GM21381 (cell line): ENCODE measurements around the gene MPV17L.
"Not testable (repeated sequence)": the region's sequence is repeated elsewhere in the genome, so short reads cannot be mapped to it uniquely, and the experiment has no call there.

ENCODE experiments used
- ATAC-seq: cut with Tn5 transposase; IDR thresholded peaks from one replicate; pipeline ENCODE4 v1.9.1; 2021; ENCODE audit warnings: mild to moderate bottlenecking, moderate library complexity; ENCODE audit not compliant: unreplicated experiment

Gene MPV17L

DNA sequence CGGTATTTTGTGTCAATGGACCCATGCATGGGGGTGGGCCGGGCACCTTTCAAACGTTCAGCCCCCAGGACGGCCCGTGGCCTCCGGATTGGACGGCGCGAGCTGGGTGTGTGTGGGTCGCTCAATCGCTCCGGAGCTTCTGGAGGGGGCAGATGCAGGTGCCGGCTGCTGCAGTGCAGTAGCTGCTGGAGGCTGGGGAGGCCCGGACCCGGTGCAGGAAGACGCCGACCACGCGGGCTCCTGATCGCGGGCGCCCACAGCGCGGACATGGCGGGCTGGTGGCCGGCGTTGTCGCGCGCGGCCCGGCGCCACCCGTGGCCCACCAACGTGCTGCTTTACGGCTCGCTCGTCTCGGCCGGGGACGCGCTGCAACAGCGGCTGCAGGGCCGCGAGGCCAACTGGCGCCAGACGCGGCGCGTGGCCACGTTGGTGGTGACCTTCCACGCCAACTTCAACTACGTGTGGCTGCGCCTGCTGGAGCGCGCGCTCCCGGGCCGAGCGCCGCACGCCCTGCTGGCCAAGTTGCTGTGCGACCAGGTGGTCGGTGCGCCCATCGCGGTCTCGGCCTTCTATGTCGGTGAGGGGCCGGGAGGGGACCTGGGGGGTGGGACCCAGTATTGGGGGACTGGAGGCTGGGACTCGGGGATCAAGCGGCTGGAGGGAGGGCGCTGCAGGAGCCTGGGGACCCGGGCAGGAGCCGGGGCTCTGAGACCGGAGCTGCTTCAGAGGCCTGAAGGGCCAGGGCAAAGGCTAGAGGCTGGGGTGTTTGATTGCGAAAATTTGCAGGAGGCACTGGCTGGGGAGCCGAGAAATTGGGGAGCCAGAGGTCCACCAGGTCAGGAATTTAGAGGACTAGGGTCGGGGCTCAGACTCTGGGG, at the start of gene MPV17L:
MPV17L (plus strand) TSS at position 124 of the 878 bp plus-strand sequence; CDS start at position 268, 144 bp downstream.
- ATAC-seq, result not testable (repeated sequence)

DNA sequence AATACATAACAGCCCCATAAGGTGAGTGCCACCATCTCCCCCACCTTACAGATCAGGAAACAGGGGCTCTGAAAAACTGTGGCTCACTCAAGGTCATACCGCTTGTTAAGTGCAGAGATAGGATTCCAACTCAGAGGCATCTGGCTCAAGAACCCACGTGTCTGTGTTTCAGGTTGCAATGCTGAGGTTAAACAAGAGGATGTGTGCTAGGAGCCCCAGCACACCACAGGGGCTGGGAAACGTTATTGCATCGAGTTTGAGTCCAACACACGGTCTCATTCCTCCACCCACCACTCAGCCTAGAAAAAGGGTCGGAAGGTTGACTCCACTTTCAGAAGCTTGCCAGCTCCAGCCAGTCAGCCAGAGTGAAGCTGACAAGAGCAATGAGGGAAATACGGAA, 46.8 kb upstream of the MPV17L start:
- not testable (repeated sequence) for ATAC-seq

DNA sequence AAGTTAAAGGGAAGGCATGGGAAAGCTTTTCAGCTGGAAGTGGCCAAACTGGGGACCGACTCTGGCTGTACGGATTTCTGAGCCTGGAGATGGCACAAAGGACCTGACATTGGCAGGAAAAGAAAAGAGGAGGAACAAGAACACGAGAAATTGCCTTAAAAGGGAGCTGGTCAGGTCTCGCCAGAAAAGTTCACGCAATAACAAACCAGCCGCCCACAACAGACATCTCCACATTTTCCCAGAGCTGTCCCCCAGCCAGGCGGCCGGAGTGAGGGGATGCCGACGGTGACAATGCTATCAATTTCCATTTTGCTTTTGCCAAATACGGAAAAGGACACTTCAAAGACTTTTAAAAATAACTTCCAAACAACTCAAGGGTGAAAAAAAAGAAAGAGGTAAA, 44.3 kb upstream of the MPV17L start:
- not testable (repeated sequence) for ATAC-seq

DNA sequence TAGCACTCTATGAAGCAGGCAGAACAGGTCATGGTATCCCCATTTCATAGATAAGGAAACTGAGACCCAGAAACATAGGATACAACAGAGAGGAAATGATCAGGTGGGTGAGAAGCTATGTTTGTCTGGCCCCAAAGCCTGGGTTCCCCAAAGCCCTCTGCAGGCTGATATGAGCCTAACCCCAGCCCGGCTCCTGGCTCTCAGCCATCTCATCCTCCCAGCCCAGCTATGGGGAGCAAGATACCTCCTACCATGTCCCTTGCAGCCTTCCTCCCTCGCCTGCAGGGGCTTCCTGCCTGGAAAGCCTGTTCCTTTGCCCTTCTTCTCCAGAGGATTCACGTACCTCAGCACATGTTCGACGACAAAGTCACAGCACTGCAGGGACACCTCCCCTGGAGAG, 43.8 kb upstream of the MPV17L start:
- not testable (repeated sequence) for ATAC-seq

DNA sequence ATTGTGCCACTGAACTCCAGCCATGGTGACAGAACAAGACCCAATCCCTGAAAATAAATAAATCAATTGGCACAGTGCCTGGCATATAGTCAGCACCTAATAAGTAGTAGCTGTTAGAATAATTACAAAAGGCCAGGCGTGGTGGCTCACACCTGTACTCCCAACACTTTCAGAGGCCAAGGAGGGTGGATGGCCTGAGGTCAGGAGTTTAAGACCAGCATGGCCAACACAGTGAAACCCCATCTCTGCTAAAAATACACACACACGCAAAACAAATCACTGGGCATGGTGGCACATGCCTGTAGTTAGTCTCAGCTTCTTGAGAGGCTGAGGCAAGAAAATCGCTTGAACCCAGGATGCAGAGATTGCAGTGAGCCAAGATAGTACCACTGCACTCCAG, 42.7 kb upstream of the MPV17L start:
- not testable (repeated sequence) for ATAC-seq

DNA sequence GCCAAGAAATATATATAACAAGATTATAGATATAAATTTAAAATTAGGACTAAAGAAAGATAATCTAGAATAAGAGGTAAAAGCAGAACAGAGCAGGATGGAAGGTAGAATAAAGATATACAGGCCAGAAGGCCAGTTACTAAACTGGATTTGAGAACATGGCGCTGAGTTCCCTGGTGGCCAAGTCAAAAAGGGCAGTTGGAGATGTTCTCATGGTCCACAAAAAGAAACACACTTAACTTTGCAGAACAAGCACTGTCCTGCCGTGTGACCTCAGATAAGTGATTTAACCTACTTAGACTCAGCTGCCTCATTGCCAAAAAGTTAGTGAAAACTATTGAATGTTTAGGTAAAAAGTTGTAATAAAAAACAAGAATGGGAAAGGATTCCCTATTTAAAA, 40.7 kb upstream of the MPV17L start:
- not testable (repeated sequence) for ATAC-seq

DNA sequence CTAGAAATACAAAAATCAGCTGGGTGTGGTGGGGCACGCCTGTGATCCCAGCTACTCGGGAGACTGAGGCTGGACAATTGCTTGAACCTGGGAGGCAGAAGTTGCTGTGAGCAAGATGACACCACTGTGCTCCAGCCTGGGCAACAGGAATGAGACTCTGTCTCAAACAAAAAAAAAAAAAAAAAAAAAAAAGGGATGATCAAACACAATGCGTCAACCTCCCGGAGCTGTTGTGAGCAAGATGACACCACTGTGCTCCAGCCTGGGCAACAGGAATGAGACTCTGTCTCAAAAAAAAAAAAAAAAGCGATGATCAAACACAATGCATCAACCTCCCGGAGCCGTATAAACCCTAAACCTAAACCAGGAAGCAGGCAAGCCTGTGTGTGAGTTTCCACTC, 38.1 kb upstream of the MPV17L start:
- not testable (repeated sequence) for ATAC-seq

DNA sequence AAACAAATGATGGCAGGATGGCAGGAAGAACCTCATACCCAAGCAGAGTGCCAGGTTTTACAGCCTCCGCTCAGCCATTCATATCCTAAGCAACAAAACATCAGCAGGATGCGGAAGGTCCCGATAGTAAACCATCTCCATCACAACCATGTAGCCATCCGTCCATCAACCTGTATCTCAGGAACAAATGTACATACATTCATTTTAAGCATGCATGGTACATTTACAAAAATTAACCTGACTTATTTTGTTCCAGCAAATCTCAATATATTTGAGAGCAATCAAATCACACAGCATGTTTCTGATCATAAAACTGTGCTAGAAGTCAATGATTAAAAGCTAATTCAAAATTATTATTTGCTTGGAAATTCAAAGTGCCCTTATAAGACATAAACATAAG, 17.4 kb upstream of the MPV17L start, which contains the start of gene NPIPA5:
NPIPA5 (minus strand) TSS at position 101 of the 400 bp plus-strand sequence; CDS start at position 101, 0 bp downstream.
- ATAC-seq, result not testable (repeated sequence)

DNA sequence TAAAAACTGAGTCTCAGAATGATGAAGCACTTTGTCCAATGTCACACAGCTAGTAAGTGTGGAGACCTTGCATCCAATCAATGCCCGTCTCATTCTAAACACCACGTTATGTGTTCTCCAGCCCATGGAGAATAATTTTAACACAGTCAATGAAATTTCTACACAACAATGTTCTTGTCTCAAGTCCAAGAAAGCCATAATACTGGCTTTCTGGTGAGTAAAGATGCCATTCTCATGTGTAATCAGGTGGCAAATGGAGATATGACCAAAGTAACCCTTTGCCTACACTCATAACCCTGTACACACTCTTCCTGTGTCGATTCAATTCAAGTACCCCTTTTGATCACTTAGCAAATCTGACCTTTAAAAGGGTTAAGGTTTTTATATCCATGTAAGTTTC, 12.7 kb upstream of the MPV17L start:
- not testable (repeated sequence) for ATAC-seq

DNA sequence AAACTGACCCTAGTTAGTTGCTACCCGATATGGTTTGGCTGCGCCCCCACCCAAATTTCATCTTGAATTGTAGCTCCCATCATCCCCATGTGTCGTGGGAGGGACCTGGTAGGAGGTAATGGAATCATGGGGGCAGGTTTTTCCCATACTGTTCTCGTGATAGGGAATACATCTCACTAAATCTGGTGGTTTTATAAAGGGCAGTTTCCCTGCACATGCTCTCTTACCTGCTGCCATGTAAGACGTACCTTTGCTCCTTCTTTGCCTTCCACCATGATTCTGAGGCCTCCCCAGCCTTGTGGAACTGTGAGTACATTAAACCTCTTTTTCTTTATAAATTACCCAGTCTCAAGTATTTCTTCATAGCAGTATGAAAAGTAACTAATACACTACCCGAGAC, 7.5 kb upstream of the MPV17L start:
- not testable (repeated sequence) for ATAC-seq

DNA sequence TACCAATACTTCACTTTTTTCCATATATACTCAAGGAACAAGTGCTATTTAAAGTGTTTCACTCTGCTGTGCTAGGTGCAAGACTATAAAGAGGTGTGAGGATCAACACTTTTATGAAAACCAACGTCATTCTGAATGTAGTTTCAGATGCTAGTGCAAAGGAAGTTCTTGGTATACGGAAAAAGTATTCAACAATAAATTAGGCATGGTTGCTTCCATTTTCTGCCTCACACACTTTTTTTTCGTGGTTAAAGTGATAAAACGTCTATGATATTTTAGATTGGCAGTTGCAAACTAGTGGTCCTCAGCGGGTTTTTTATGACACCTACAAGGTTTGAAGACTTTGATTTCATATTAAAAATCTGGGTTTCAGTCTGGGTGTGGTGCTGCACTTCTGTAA, 5.6 kb upstream of the MPV17L start:
- ATAC-seq, result not testable (repeated sequence)

DNA sequence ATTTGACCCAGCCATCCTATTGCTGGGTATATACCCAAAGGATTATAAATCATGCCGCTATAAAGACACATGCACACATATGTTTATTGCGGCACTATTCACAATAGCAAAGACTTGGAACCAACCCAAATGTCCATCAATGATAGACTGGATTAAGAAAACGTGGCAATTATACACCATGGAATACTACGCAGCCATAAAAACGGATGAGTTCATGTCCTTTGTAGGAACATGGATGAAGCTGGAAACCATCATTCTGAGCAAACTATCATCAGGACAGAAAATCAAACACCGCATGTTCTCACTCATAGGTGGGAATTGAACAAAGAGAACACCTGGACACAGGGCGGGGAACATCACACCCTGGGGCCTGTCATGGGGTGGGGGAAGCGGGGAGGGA, 2.5 kb upstream of the MPV17L start:
- ATAC-seq, result not testable (repeated sequence)

DNA sequence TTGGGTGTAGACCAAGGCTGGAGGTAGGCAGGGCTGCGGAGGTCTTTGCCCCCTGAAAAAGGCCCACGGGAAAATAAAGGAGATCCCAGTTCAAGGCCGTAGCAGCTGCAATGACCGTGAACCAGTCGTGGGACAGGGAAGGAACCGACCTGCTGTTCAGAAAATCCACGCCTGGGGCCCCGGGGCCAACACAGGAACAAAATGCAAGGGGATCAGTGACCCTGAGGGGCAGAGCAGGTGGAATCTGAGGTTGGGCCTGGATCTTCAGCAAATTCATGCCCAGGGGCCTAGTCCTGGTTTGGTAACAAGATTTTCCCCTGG, 915 bp downstream of the MPV17L start:
- ATAC-seq, result not testable (repeated sequence)

DNA sequence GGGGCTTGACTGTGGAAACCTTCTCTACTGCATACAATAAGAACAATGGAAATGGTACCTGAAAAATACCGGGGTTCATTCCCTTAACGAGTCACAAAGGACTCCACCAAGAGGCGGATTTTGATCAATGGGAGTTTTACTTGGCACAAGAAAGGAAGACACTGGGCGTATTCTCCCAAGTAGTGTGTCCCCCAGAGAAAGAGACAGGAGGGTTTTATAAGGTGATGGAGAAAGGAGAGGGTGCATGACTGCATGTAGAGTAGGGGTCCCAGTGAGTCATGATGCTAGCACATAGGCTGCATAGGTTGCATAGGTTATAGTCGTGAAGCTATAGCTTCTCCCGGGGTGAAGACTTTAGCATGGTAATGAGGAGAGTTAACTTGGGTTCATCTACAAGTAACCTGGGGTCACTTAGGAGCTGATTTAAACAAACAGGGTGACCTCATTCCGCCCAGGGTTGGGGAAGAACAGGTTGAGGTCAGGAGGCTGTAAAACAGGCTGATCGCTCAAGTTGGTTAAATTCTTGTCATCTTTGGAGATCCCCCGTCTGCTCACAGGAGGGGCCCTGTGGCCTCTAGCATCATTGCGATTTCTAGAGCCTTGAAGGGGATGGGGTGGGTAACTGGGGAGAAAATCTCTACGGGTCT, 1.5 kb downstream of the MPV17L start:
- no peak for ATAC-seq

DNA sequence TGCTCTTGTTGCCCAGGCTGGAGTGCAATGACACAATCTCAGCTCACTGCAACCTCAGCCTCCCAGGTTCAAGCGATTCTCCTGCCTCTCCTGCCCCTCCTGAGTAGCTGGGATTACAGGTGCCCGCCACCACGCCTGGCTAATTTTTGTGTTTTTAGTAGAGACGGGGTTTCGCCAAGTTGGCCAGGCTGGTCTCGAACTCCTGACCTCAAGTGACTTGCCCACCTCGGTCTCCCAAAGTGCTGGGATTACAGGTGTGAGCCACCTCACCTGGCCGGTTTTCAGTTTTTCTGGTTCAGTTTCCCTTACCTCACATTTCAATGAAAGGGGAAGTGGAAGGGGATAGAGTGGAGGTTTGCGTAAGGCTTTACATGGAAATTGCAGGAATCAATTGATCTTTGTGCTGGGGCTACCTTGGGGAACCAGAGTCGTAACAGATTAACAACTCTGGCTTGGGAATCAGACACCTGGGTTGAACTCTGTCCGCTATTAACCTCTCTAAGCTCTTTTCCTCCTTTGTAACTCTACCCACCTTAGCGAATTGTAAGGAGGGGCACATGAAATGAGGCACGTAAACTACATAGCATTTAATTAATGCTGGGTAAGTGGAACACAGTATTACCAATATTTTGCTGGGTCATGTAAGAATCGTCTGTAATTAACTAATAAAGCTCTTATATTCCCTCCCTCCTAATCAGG, 3.2 kb downstream of the MPV17L start:
- ATAC-seq, result no peak

DNA sequence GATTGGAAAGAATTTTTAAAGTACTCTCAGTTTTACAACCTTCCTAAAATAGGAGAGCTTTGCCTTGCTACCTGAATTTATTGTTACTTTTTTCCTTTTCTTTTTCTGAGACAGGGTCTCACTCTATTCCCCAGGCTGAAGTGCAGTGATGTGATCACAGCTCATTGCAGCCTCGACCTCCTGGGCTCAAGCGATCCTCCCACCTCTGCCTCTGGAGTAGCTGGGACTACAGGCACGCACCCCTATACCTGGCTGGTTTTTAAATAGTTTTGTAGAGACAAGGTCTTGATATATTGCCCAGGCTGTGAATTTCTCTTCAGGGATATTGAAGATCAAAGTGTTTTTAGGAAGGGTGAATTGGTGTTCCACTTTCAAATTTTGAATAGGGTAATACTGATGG, 3.8 kb downstream of the MPV17L start:
- ATAC-seq, result no peak

DNA sequence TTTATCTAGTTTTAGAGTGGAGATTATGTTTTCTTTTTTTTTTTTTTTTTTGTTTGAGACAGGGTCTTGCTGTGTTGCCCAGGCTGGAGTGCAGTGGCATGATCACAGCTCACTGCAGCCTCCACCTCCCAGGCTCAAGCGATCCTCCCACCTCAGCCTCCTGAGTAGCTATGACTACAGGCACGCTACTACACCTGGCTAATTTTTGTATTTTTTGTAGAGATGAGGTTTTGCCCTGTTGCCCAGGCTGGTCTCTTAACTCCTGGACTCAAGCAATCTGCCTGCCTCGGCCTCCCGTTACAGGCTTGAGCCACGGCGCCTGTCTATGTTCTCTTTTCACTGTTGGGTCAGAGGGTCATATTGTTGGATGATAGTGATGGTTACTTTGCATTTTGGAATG, 4.8 kb downstream of the MPV17L start:
- ATAC-seq, result not testable (repeated sequence)

DNA sequence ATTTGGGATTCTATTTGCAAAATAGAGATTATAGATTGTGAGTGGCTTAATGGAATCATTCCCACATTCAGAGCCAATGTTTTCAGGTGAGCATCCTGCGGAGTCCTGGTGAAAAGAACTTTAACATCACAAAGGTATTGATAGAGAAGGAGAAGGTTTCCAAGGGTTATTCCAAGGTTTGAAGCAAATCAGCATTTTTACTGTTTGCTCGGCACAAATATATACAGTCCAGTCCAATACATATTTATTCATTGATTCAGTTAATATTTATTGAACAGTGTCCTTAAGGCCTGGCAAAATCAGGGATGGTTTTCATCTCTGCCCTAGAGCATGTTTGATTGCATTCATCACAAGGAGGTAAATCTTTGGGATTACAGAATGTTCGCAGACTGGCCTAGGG, 6.4 kb downstream of the MPV17L start:
- ATAC-seq, result no peak

DNA sequence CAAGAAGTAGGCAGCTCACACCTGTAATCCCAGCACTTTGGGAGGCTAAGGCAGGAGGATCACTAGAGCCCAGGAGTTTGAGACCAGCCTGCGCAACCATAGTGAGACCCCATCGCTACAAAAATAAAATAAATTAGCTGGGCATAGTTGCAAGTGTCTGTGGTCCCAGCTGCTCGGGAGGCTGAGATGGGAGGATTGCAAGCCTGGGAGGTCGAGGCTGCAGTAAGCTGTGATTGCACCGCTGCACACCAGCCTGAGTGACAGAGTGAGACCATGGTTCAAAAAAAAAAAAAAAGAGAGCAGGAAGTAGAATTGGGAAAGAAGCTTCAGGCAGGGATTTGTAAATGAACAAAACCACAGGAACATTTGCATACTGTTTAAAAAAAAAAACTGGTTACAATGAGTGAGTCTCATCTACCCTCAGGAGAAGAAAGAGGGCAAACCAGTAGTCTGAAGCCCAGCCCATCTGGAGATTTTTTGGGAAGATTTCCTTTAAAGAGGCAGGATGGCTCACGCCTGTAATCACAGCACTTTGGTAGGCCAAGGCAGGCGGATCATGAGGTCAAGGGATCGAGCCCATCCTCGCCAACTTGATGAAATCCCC, 7.9 kb downstream of the MPV17L start:
- no peak for ATAC-seq

DNA sequence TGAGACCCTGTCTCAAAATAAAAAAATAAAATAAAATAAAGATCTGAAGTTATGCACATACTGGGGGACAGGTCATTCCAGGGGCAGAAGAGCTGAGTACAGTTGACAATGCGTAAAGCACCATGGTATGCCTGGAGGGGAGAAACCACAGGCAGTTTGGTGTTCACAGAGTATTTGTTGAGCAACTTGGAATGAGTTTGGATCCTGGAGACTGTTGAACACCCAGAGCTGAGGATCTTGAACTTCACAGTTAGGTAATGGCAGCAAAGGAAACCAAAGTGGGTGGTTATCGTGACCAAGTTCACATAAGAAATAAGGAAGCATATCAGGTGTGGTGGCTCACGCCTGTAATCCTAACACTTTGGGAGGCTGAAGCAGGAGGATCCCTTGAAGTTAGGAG, 8.5 kb downstream of the MPV17L start:
- ATAC-seq, result not testable (repeated sequence)

DNA sequence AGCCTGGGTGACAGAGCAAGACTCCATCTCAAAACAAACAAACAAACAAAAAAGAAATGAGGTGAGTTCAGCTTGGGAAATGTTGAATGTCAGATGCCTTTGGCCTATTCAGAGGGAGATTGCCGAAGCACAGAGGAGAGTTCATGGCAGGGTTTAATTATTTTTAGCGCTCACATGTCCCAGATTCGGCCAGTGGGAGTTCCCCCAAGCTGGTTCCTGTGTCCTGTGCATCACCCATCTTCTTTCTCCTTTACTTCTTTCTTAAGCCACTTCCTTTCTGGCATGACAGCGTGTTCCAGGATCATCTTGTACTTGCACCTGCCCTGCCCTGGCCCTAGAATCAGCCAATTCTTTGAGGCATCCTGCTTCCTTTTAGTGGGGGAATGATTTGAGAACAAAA, 9.2 kb downstream of the MPV17L start:
- no peak for ATAC-seq
